ENCODE results near the gene GDF2. TPM values are rescaled to one million over a fixed set of nuclear protein-coding genes. Genes with fewer than 3 reads are reported as not detected.

The GDF2 gene
- total and polyA plus RNA-seq, 2 of the 4 experiments (the other 2 are of a cell fraction), result under 0.01 TPM; not detected in 1

- no peak overlapping the region for H4K91ac ChIP-seq (ENCODE audit: insufficient read depth, low read depth, low read length)
- no peak for DNase-seq
- no peak overlapping the region for H2BK120ac ChIP-seq (ENCODE audit: low read depth, low read length)
- no TSS peak for BruUV-seq (replicated peaks)
- 40% methylated on average over 2 of the region's 4 CpGs; no CpG with 5 or more reads in 1 of the 2 experiments for WGBS, 2 experiments (ENCODE audit: extremely low coverage in 2 of 2, insufficient read length in 1 of 2)
- H3K56ac ChIP-seq (ENCODE audit: extremely low read depth, insufficient read depth, low read length), result no peak overlapping the region
- H3K4me1 ChIP-seq (ENCODE audit: control insufficient read depth, insufficient read depth, low read length), result no peaks in the 10 kb centered on the region
- H3K9me3 ChIP-seq (ENCODE audit: control insufficient read depth, insufficient read depth, low read length), result no peaks in the 10 kb centered on the region
- H3K23ac ChIP-seq (ENCODE audit: low read depth, low read length), result no peak overlapping the region
- POLR2A ChIA-PET (ENCODE audit: unreplicated experiment), result no interaction called here
- H3K14ac ChIP-seq (replicated peaks; ENCODE audit: low read depth, low read length), result no peak overlapping the region
- no peak for TF ChIP-seq FOS (IDR thresholded peaks at IDR 0.05; ENCODE audit: low read depth, low read length)
- no peak for TF ChIP-seq CHD1 (IDR thresholded peaks at IDR 0.05; ENCODE audit: low read depth, low read length)
- no peak for TF ChIP-seq RAD21 (IDR thresholded peaks at IDR 0.05; ENCODE audit: low read length)
- no peak for TF ChIP-seq ELK1 (IDR thresholded peaks at IDR 0.05; ENCODE audit: borderline replicate concordance, low read depth, low read length)
- no peak for TF ChIP-seq RFX5 (IDR thresholded peaks at IDR 0.05; ENCODE audit: low read depth, low read length)
- TF ChIP-seq CTCF (conservative IDR thresholded peaks at IDR 0.05; ENCODE audit: low read depth, low read length), result no peak
- TF ChIP-seq NFE2L2 (IDR thresholded peaks at IDR 0.05; ENCODE audit: low read depth, low read length), result no peak
- no peak for TF ChIP-seq MAZ (IDR thresholded peaks at IDR 0.05; ENCODE audit: borderline replicate concordance, low read depth, low read length)
- no peak for TF ChIP-seq SMC3 (IDR thresholded peaks at IDR 0.05; ENCODE audit: low read depth, low read length)
- ATAC-seq (ENCODE audit: low read depth), result no peak
- dilution Hi-C loops (cut with HindIII; ENCODE audit: low sequenced_read_pairs, unreplicated experiment), result no loop called here
- H4K5ac ChIP-seq (ENCODE audit: low read depth, low read length), result no peak overlapping the region
- no peaks in the 10 kb centered on the region for H3K36me3 ChIP-seq (ENCODE audit: control insufficient read depth, insufficient read depth, low read length)
- intact Hi-C loops (cut with micrococcal nuclease), result no loop called here
- H3K4me3 ChIP-seq (ENCODE audit: insufficient read depth, low read depth, low read length), result no peak overlapping the region
- no peaks in the 10 kb centered on the region for H3K79me1 ChIP-seq (ENCODE audit: low read depth in 1 of 2, low read length in 2 of 2)
- no peaks in the 10 kb centered on the region for H4K20me1 ChIP-seq (ENCODE audit: insufficient read depth, low read length)
- no peak overlapping the region for H2AK9ac ChIP-seq (replicated peaks; ENCODE audit: low read depth, low read length, poor library complexity)
- H2AK5ac ChIP-seq (ENCODE audit: low read depth, low read length), result no peak overlapping the region
- H3K9ac ChIP-seq (ENCODE audit: low read depth, low read length), result no peak overlapping the region
- H2BK20ac ChIP-seq (ENCODE audit: low read depth, low read length), result no peak overlapping the region
- H2BK15ac ChIP-seq (ENCODE audit: low read depth, low read length), result no peak overlapping the region
- H3K9me1 ChIP-seq (ENCODE audit: insufficient read depth, low read length), result peaks cover 4% of the 10 kb centered on the region; the same call in 1 of the 2 replicates
- H3K27me3 ChIP-seq (ENCODE audit: control insufficient read depth, insufficient read depth, low read length), result peaks cover 13% of the 10 kb centered on the region
- H2BK5ac ChIP-seq (ENCODE audit: low read depth, low read length, poor library complexity, severe bottlenecking), result no peak overlapping the region
- no peak overlapping the region for H2AFZ ChIP-seq (replicated peaks; ENCODE audit: low read length, poor library complexity)
- CTCF ChIA-PET, result no interaction called here
- no peak overlapping the region for H3K18ac ChIP-seq (ENCODE audit: low read depth, low read length)
- H3K4me2 ChIP-seq (ENCODE audit: low read depth, low read length), result no peak overlapping the region
- no peak overlapping the region for H3K4ac ChIP-seq (ENCODE audit: low read depth, low read length)
- in situ Hi-C loops (cut with MboI; ENCODE audit: low sequenced_read_pairs), result no loop called here
- no peak overlapping the region for H4K8ac ChIP-seq (ENCODE audit: low read depth in 2 of 2, low read length in 2 of 2)
- H3K27ac ChIP-seq (ENCODE audit: insufficient read depth, low read length), result no peak overlapping the region
Measured at GRCh38 chr10:47329855-47330254, 7.6 kb downstream of the GDF2 start.
